GM20431 (cell line): ENCODE results near the gene CENPO.
"Not testable (repeated sequence)": the region's sequence is repeated elsewhere in the genome, so short reads cannot be mapped to it uniquely, and the experiment has no call there.

Source experiments
- in situ Hi-C: fragments of 300-500 bp; cut with MseI, MboI; formaldehyde crosslinking; loops from one replicate; pipeline ENCODE4 v1.15.0; 2020; ENCODE audit warnings: low sequenced_read_pairs; ENCODE audit not compliant: unreplicated experiment

CENPO gene

GRCh38 chr2:24785671-24786321 lies 7.4 kb upstream of the CENPO start:
- in situ Hi-C loops = no loop called here

DNA sequence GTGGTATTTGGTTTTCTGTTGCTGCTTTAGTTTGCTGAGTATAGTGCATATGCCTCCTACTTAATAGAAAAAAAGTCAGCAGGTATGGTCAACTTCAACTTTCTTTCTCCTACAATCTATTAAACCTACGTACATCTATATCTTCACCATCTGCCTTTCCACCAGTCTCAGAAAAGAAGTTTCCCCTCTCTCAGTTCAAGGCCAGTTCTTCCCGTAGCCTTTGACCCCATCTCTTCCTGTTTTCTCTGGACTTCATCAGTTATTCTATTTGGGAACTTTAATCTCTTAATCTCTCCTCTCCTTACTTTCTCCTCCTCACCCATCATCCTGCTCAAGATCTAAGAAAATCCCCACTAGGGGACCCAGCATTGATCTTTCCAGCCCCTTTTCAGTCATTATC lies 5.7 kb upstream of the CENPO start:
- in situ Hi-C loops = no loop called here

DNA sequence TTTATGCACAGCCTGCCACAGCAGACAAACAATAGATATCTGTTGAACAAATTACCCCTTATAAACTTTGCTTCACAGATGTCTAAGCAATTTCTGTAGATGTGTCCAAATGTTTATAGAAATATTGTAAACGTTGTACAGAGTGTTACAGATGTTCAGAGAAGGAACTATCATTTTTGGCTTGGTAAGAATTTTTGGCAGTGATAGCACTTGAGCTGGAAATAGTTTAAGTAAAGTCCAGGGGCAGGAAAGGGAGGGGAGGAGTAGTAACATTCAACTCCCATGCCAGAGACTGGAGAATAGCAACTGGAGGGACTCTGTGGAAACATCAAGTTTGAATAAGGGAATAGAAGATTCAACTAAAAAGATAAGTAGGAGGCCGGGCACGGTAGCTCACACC lies 4.4 kb upstream of the CENPO start:
- in situ Hi-C loops = no loop called here

- in situ Hi-C loops = no loop called here
These were observed 1.8 kb upstream of the CENPO start for GRCh38 chr2:24791452-24791851.

- in situ Hi-C loops = no loop called here
These were observed 717 bp upstream of the CENPO start for GRCh38 chr2:24792542-24792873.

GRCh38 chr2:24793761-24794435 lies 673 bp downstream of the CENPO start:
- in situ Hi-C loops = no loop called here

- in situ Hi-C loops = no loop called here
These were observed 4.4 kb downstream of the CENPO start for GRCh38 chr2:24797644-24798043.

DNA sequence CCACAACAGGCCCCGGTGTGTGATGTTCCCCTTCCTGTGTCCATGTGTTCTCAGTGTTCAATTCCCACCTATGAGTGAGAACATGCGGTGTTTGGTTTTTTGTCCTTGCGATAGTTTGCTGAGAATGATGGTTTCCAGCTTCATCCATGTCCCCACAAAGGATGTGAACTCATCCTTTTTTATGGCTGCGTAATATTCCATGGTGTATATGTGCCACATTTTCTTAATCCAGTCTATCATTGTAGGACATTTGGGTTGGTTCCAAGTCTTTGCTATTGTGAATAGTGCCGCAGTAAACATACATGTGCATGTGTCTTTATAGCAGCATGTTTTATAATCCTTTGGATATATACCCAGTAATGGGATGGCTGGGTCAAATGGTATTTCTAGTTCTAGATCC lies 7.3 kb downstream of the CENPO start:
- in situ Hi-C loops = not testable (repeated sequence)

- in situ Hi-C loops = not testable (repeated sequence)
These were observed 12.8 kb downstream of the CENPO start for GRCh38 chr2:24805811-24806660.

GRCh38 chr2:24806661-24807036 lies 13.4 kb downstream of the CENPO start:
- in situ Hi-C loops = no loop called here

DNA sequence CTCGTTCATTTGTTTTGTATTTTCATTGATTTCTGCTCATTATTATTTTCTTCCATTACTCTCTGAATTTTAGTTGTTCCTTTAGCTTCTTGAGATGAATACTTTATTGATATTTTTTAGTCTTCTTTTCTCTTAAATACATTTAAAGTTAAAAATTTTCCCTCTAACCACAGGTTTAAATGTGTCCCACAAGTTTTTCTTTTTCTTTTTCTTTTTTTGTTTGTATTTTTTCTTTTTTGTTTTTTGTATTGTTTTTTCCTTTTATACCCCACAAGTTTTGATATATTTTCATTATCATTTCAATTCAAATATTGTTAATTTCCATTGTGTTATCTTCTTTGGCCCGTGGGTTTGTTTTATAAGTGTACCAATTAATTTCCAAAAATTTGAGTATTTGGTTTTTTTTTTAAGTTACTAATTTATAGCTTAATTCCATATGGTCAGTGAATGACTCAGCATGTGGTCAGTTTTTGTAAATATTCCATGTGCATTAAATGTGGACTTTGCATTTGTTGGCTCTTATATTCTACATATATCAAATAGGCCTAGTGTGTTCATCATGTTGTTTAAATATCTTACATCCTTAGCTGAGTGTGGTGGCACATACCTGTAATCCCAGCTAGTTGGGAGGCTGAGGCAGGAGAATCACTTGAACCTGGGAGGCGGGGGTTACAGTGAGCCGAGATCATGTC lies 16.2 kb downstream of the CENPO start:
- in situ Hi-C loops = no loop called here

DNA sequence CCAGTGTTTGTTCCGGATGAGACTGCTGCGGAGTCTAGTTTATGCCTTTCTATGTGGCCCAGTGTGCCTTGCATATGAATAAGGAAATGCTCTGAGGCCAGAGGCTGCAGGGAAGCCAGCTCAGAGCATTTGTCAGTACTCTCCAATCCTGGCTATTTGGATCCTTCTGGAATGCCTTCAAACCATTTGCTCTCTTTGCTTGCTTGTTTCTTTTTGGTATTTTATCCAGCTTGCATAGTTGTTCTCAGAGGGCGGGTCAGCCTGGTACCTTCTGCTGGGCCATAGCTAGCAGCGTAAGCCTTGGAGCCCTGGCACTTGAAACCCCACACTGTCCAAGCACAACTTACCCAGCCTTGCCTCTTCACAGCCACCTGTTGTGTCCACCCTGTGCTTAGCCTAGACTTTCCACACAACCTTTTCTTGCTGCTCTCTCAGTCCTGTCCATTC lies 20.5 kb downstream of the CENPO start:
- in situ Hi-C loops = no loop called here

- in situ Hi-C loops = no loop called here
These were observed 21.3 kb downstream of the CENPO start for GRCh38 chr2:24814516-24814915.

GRCh38 chr2:24815171-24815570 lies 21.9 kb downstream of the CENPO start:
- in situ Hi-C loops = no loop called here

DNA sequence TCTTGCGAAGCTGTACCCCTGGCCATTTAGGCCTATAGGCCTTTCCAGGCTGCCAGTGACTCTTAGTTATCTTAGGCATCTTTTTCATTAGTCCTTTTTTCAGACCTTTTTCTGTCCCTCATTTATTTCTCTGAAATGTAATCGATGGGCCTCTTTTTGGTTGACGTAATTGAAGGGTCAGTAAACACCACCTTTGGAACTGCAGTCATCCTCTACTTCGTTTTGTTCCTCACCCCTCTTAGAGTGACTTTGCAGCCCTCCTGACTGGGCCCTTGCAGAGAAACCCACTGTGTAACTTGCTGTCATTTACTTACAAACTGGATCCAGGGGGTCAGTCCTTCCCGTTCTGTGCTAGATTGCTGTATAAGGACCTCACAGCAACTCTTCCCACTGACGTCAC lies 23.2 kb downstream of the CENPO start:
- in situ Hi-C loops = no loop called here

- in situ Hi-C loops = no loop called here
These were observed 23.7 kb downstream of the CENPO start for GRCh38 chr2:24816884-24817283.

DNA sequence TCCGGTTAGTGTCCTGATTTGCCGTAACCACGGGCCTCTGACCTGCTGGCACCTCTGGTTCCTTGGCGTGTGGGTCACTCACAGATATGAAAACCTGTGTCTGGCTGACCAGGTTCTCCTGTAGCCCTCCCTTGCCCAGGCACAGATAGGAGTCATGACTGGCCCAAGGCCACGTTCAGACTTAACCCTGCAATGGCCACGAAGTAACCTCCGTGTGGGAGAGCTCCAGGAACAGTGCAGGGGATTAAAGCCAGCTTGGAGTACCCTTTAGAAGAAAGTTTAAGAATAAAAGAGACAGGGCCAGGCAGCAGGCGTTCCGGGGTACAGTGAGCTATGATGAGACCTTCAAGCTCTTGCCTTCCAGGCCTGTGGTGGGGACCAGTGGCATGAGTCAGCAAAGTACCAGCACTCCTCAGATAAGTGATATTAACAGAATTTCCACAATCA lies 25.5 kb downstream of the CENPO start:
- in situ Hi-C loops = no loop called here

DNA sequence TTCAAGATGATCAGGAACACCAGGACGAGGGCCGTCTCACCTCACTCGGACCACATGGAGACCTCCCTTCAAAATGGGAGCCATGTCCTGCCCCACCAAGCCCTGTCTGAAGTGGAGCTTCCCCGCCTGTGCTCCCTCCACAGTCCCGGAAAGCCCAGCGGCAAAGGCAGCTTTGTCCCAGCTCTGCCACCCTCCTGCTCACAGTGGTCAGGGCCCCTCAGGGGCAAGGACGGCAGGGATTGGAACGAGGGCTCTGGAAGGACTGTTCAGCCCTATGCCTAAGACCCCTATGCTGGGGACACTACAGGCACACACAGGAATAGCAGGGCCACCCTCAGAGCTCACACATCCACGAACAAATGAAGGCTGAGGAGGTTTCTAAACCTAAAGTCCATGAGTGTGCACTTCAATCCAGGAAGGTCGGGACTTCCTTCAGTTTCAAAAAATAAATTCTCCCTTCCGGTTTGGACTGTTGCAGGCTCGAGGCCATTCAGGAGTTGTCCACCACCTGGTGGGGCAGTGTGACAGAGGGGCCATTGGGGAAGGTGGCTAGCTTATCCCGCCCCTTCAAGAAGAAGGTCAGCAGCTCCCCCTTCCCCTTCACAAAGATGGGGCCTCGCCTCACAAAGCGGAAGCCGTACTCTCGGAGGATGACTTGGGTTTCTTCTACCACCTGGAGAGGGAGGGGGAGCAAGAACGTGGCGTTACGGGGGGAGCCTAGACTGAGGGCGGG lies 26.4 kb downstream of the CENPO start:
- in situ Hi-C loops = loop anchor here (5.0 kb wide), 1 partner anchor 407 kb away; no protein-coding TSS in a partner anchor

DNA sequence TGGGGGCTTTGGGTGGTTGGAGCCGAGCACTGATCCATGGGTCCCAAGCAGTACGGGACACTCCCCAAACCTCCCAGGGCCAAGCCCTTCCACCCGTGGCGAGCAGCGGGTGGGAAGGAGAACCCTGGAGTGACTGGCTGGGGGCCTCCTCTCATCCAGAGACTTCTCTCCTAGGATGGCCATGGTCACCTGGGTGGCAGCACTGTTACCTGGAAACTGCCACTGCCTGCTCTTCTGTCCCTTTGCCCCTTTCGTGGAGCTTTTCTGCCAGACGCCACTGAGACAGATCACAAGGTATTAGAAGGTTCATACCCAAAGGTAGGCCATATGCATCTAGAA lies 26.9 kb downstream of the CENPO start:
- in situ Hi-C loops = loop anchor here (5.0 kb wide), 1 partner anchor 408 kb away; no protein-coding TSS in a partner anchor
